Mammary microvascular endothelial cell (primary cell): Measurements from ENCODE around the gene SLC34A1. TPM values are rescaled to one million over a fixed set of nuclear protein-coding genes. Genes with fewer than 3 reads are reported as not detected.

Experiments used
- total RNA-seq: library from RNA; depleted of rRNA; stranded (reverse); fragments of >200 nt; gene quantifications from 2 replicates; pipeline ENCODE4 v1.2.3, GENCODE V29; 2015

The SLC34A1 gene, protein sequence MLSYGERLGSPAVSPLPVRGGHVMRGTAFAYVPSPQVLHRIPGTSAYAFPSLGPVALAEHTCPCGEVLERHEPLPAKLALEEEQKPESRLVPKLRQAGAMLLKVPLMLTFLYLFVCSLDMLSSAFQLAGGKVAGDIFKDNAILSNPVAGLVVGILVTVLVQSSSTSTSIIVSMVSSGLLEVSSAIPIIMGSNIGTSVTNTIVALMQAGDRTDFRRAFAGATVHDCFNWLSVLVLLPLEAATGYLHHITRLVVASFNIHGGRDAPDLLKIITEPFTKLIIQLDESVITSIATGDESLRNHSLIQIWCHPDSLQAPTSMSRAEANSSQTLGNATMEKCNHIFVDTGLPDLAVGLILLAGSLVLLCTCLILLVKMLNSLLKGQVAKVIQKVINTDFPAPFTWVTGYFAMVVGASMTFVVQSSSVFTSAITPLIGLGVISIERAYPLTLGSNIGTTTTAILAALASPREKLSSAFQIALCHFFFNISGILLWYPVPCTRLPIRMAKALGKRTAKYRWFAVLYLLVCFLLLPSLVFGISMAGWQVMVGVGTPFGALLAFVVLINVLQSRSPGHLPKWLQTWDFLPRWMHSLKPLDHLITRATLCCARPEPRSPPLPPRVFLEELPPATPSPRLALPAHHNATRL
- total RNA-seq = not detected in 2 replicates

DNA sequence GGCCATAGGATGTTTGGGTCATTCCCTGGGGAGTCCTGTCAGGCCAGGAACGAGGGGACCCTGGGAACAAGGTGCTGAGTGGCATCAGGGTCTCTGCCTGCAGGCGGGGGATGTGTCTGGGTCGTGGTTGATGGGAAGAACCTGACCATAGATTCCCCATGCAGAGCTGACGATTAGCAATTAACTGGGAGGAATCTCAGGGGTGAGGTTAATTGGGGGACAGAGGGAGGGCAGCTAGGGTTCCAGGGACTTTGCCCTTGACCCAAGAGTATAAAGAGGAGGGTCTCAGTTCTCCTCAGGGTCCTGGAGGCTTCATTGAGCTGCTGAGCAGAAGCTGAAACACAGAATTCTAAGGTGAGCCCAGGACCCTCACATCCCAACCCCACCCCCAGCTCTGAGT, at the start of gene SLC34A1:
SLC34A1 (plus strand) TSS at position 301 of the 400 bp plus-strand sequence. CDS start 1,308 bp downstream, outside the sequence.

DNA sequence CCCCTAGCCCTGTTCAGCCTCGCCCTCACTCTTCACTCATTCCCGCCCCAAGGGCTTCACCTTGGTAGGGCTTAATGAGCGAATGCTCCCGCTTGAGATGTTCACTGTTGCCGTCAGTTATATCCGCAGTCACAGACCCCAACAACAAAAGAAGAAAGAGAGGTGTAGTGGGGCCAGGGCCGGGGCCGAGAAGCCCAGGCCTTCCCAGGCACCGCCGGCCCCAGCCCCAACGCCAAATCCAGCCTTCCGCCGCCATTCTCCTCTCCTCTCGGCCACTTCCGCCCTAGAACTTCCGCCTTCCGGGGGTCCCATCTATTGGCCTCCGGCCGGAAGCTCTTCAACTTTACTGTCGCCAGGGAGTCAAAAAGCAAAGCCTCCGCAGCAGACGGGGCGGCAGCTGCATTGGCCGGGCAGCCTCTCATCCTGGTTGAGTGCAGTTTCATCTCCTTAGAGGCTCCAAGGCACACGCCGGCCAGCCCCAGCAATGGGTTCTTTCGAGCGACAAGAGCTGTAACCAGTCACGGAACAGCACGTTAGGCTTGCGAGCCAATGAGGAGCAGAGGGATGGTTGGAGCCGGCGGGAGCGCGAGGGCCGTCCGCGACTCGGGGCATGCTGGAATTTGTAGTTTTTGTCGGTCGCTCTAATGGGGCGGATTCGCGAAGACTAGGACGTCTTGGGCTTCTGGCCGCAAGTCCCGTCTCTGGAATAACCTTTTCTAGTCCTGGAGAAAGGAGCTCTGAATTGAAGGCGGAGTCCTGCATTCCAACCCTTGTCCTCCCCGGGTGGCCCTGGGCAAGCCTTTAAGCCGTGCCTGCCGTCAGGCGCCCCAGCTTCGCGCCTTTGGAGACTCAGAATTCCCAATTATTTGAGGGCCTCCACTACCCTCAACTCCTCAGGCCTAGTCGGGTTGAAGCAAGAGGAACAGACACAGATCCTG, 32.6 kb upstream of the SLC34A1 start, which contains the start of gene LMAN2:
LMAN2 (minus strand) TSS at position 277 of the 938 bp plus-strand sequence; CDS start at position 256, 21 bp downstream.

DNA sequence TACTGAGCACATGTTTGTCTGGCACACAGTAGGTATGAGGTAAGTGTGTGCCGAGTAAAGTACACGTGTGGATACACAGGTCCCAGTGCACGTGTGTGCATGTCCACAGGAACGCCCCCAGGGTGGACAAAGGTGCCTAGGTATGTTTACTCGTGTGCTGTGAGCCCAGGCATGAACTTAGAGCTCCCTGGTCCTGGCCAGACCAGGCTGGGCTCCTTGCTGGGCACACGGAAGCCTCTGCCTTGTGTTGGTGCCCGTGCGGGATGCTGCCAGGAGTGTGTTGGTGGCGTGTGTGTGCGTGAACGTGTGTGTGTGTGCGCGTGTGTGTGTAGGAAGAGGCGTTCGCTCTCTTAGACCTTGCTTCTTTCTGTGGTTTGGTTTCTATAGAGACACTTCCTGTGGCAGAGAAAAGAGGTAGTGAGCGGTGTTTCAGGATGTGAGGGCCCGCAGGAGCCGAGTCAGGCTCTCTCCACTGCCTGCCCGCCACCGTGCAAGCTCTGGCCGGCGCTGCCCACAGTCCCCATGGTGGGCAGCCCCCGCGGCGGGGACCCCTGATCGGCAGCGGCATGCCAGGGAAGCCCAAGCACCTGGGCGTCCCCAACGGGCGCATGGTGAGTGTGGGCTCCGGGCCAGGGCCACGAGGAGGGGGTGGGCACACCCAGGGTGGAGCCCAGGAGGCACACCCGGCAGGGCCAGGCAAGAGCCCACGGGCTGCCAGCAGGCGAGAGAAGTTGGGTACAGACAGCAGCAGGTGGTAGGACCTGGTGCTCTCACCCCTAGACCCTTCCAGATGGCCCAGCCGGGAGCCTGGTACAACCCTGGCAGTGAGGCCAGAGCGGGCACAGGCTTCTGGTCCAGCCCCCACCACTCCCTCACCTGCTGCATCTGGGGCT, 26.5 kb upstream of the SLC34A1 start, which contains the start of gene RGS14:
RGS14 (plus strand) TSS at position 466 of the 893 bp plus-strand sequence; CDS start at position 567, 101 bp downstream.

DNA sequence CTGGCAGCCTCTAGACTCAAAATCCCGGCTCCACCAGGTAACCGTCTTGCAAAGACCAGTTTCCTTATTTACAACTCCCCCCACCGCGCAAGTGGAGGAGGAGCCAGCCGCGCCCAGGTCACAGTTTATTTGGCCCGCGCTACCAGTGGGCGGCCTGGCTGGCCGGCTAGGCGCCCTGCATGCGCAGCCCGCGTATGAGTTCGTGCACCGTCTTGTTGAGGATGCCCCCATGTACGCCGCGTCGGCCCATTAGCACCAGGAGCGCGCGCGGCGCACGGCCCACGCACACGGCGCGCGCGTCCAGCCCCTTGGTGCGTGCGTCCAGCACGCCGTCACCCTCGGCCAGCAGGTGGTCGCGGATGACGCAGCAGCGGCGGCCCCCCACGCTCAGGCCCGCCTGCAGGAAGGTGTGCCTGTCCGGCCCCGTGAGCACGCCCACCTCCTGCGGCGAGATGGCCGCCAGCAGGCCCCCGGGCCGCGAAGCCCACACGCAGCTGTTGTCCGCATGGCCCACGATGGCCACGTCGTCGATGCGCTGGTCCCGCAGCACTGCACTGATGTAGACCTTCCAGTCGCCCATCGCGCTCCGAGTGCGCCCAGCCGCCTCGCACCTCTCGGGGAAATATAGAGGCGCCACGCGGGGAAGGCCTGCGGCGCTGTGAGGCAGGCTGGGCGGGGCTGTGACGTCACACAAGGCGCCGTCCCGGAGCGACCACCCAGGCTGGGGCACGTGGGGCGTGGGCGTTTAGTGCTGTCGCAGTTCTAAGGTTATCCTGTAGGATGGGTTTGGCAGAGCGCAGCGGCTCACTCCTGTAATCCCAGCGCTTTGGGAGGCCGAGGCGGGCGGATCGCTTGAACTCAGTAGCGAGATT, 16.0 kb downstream of the SLC34A1 start, which contains the start of gene PFN3:
PFN3 (minus strand) TSS at position 665 of the 872 bp plus-strand sequence; CDS start at position 580, 85 bp downstream.

DNA sequence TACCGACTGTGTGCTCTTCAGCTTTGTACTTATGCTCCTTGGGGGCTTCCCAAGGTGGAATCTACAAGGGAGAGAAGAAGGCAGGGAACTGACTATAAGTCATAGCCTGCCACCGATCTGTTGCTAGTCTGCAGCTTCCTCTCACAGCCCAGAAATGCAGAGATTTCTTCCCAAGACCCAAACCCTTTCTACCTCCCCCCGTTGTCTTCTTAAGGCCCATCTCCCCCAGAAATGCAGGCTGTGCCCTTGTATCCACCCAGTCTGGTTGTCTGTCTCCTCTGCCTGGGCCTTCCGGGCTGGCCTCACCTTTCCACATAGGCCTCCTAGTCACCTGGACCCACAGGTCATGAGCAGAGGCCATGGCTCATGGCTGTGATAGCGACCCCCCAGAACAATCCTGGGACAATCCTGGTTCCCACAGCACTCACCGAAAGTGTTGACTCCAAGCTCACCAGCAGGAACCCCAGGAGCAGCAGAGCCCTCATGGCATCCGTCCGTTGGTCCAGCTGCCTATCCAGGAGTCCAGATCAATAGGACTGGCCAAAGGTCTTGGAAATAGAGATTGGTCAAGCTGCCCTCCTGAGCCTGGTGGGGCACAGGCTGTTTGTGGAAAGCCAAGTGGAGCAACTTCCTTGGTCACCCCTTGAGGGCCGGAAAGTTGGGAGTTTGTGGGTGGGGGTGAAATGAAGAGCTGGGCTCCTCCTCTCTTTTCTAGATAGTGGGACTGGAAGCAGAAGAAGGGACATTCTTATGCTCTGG, 25.0 kb downstream of the SLC34A1 start, which contains the start of gene F12:
F12 (minus strand) TSS at position 522 of the 759 bp plus-strand sequence; CDS start at position 485, 37 bp downstream.

DNA sequence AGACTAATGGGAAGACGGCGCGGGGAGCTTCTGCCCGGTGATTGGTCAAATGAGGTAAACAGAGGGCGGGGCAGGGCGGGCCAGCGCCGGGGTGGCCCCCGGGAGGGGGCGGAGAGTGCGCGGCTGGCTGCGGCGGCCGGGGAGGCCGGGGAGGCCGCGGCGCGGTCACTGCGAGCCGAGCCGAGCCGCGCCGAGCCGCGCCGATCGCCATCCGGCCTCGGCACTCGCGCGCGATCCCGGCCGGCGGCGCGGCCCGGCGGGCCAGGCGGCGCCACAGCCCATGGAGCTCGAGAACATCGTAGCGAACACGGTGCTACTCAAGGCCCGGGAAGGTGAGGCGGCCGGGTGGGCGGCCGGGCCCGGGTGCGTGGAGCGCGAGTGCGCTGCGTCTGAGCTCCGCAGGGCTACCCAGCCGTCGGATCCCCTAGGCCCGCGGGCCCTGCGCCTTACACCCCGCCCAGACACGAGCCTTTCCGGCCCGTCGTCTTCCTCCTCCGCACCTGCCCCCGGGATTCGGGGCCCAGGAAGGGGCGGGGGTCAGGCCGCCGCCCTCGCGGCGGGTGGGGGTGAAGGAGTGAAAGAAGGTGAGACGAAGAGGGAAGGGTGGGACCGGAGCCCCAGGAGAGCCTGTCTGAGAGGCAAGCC, 42.5 kb downstream of the SLC34A1 start, which contains the start of gene GRK6:
GRK6 (plus strand) TSS at position 111 of the 645 bp plus-strand sequence; CDS start at position 281, 170 bp downstream.

DNA sequence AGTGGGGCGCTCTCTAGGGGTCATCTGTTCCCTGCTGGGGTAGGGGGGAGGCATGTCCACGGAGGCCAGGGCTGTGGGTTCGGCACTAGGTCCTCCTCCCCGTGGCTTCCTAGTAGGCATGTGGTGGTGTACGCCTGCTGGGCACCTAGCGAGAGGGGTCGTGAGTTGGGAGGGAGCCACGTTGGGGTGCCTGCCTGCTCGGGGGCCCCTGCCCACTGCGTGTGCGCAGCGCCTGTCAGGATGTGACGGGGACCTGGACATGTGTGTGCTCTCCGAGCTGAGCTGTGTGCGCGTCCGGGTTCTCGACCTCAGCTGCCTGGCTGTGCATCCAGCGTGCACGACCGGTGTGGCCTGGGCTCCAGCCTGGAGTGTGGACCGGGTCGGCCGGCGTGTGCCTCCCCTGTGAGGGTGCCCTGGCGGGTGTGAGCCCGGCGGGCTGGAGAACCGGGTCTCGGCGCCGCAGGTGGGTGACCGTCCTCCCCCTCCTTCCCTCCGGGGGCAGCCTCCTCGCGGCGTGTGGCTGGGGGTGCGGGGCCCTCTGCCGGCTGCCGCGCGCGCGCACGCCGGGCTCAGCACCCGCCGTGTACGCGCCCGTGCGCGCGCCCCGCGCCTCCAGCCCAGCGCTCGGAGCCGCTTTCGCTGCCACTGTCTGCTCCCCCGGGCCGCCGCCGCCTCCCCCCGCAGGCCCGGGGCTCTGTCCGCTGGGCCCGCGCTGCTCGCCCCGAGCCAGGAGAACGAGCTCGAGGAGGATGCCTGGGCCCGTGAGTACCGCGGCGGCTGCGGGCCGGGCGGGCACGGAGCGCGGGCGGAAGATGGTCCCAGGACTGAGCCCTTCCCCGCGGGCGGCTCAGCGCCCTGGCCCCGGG, 62.2 kb downstream of the SLC34A1 start, which contains the start of gene PRR7:
PRR7 (plus strand) TSS at position 615 of the 866 bp plus-strand sequence. CDS start 8,254 bp downstream, outside the sequence.

Other genes with a start within 250 kb of the SLC34A1 start
- gene RAB24, start 80.7 kb upstream of the SLC34A1 start, total RNA-seq = 21.7 and 27.0 TPM in 2 replicates
- 237 TPM in 2 replicates for gene PRELID1, start 80.6 kb upstream of the SLC34A1 start, total RNA-seq
- 32.0 and 68.0 TPM in 2 replicates for gene MXD3, start 72.5 kb upstream of the SLC34A1 start, total RNA-seq
- 259 and 320 TPM in 2 replicates for gene LMAN2, start 32.8 kb upstream of the SLC34A1 start, total RNA-seq
- 7.2 and 7.9 TPM in 2 replicates for gene RGS14, start 26.5 kb upstream of the SLC34A1 start, total RNA-seq
- gene PFN3, start 16.2 kb downstream of the SLC34A1 start, total RNA-seq = not detected in 2 replicates
- gene F12, start 25.1 kb downstream of the SLC34A1 start, total RNA-seq = 0.89 and 1.4 TPM in 2 replicates
- gene GRK6, start 42.2 kb downstream of the SLC34A1 start, total RNA-seq = 47.7 TPM in 2 replicates
- 12.1 and 18.9 TPM in 2 replicates for gene PRR7, start 62.4 kb downstream of the SLC34A1 start, total RNA-seq
- gene DBN1, start 89.2 kb downstream of the SLC34A1 start, total RNA-seq = 243 and 248 TPM in 2 replicates
- gene PDLIM7, start 113.2 kb downstream of the SLC34A1 start, total RNA-seq = 167 and 210 TPM in 2 replicates
- gene DOK3, start 125.4 kb downstream of the SLC34A1 start, total RNA-seq = 3.2 and 4.4 TPM in 2 replicates
- 106 and 138 TPM in 2 replicates for gene DDX41, start 132.5 kb downstream of the SLC34A1 start, total RNA-seq
- gene FAM193B, start 170.1 kb downstream of the SLC34A1 start, total RNA-seq = 19.7 and 20.1 TPM in 2 replicates
- gene TMED9, start 207.8 kb downstream of the SLC34A1 start, total RNA-seq = 154 and 179 TPM in 2 replicates
- 36.5 and 36.7 TPM in 2 replicates for gene B4GALT7, start 215.7 kb downstream of the SLC34A1 start, total RNA-seq